GM10847 (cell line): Measurements from ENCODE around the gene ANO4.

ENCODE experiments used
- POLR2A ChIP-seq: IDR thresholded peaks from 2 replicates; pipeline ENCODE4 v1.6.1; 2011; ENCODE audit not compliant: insufficient read length; ENCODE audit errors: extremely low read depth

ANO4 gene

GRCh38 chr12:100797786-100798185 is 3.2 kb downstream of the ANO4 start:
- TF ChIP-seq POLR2A: no peak

- no peak for TF ChIP-seq POLR2A
Measured at GRCh38 chr12:100798286-100799160, 3.9 kb downstream of the ANO4 start.

GRCh38 chr12:100799770-100800169 is 5.2 kb downstream of the ANO4 start:
- no peak for TF ChIP-seq POLR2A

GRCh38 chr12:100800723-100801122 is 6.1 kb downstream of the ANO4 start:
- no peak for TF ChIP-seq POLR2A

- no peak for TF ChIP-seq POLR2A
Measured at GRCh38 chr12:100801320-100801719, 6.7 kb downstream of the ANO4 start.

GRCh38 chr12:100808777-100809176 is 14.2 kb downstream of the ANO4 start:
- TF ChIP-seq POLR2A: no peak

GRCh38 chr12:100820314-100820713 is 25.7 kb downstream of the ANO4 start:
- no peak for TF ChIP-seq POLR2A

- no peak for TF ChIP-seq POLR2A
Measured at GRCh38 chr12:100823963-100824362, 29.4 kb downstream of the ANO4 start.

- TF ChIP-seq POLR2A: no peak
Measured at GRCh38 chr12:100824476-100824875, 29.9 kb downstream of the ANO4 start.

- TF ChIP-seq POLR2A: no peak
Measured at GRCh38 chr12:100826323-100826722, 31.7 kb downstream of the ANO4 start.

- TF ChIP-seq POLR2A: no peak
Measured at GRCh38 chr12:100827901-100828520, 33.4 kb downstream of the ANO4 start.

GRCh38 chr12:100830003-100830795 is 35.6 kb downstream of the ANO4 start:
- TF ChIP-seq POLR2A: no peak

- no peak for TF ChIP-seq POLR2A
Measured at GRCh38 chr12:100833282-100833681, 38.7 kb downstream of the ANO4 start.

GRCh38 chr12:100840748-100841147 is 46.2 kb downstream of the ANO4 start:
- no peak for TF ChIP-seq POLR2A

- no peak for TF ChIP-seq POLR2A
Measured at GRCh38 chr12:100842156-100842555, 47.6 kb downstream of the ANO4 start.

GRCh38 chr12:100843061-100843460 is 48.5 kb downstream of the ANO4 start:
- TF ChIP-seq POLR2A: no peak
